GM12873 (cell line): Measurements from ENCODE around the gene ADGRA3.

ENCODE experiments used
- TF ChIP-seq, protein P1 (sequence below): IDR thresholded peaks from 2 replicates; pipeline ENCODE4 v1.5.1; 2012; ENCODE audit warnings: low read depth, mild to moderate bottlenecking, moderate library complexity, low read length, control low read depth; ENCODE audit not compliant: insufficient read depth; ENCODE audit errors: missing control alignments

ADGRA3 gene

DNA sequence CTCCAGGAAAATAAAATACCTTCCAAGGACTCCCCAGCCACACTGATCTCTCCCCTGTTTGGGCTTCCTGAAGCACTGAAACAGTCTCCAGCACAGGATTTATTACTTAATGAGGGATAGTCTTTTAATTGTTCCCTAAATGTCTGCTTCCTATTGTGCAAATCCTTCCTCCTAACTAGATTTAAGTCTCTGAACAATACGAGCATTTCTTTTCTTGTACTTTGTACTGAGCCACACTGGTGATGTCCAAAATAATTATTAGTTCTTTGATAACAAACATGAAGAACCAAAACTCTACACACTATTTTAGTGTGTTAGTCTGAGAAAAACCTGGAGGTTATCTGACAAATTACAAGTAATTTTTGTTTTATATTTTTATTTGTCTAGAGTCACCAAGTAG lies 5.1 kb downstream of the ADGRA3 start:
- TF ChIP-seq, protein P1, sequence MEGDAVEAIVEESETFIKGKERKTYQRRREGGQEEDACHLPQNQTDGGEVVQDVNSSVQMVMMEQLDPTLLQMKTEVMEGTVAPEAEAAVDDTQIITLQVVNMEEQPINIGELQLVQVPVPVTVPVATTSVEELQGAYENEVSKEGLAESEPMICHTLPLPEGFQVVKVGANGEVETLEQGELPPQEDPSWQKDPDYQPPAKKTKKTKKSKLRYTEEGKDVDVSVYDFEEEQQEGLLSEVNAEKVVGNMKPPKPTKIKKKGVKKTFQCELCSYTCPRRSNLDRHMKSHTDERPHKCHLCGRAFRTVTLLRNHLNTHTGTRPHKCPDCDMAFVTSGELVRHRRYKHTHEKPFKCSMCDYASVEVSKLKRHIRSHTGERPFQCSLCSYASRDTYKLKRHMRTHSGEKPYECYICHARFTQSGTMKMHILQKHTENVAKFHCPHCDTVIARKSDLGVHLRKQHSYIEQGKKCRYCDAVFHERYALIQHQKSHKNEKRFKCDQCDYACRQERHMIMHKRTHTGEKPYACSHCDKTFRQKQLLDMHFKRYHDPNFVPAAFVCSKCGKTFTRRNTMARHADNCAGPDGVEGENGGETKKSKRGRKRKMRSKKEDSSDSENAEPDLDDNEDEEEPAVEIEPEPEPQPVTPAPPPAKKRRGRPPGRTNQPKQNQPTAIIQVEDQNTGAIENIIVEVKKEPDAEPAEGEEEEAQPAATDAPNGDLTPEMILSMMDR = no peak

DNA sequence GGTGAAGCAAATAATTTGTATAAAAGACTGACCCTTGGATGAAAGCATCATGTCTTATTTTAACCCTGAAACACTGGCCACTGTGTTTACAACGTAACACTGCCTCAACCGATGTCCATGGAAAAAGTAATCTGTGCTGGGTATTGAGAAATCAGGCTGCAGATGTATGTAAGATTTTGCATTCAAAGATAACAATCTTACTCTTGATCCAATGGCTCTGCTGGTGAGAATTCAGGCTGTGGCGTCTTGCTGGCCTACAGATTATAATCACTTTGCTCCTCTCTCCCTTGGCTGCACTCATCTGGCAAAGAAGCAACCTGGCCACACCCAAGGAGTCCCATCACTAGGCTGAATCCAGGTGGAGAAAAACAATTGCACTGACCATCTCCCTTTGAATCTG lies 7.5 kb downstream of the ADGRA3 start:
- TF ChIP-seq, protein P1 = no peak

DNA sequence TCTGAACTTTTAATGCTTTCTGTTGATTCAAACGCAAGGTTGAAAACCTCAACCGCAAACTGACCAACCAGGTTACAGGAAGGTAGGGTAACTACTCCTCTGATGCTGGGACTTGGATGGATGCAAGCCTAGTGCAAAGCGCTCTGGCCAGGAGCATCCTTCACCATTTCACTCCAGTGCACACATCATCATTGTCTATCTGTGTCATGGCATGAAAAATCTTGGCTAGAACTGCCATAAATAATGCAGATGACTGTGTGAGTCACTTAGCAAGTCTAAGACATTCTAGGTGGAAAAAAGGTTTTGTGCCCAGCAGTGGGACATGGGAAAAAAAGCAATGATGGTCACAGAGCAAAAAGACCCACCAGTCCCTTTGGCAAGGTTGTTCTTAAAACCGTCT lies 10.9 kb downstream of the ADGRA3 start:
- TF ChIP-seq, protein P1 = no peak

DNA sequence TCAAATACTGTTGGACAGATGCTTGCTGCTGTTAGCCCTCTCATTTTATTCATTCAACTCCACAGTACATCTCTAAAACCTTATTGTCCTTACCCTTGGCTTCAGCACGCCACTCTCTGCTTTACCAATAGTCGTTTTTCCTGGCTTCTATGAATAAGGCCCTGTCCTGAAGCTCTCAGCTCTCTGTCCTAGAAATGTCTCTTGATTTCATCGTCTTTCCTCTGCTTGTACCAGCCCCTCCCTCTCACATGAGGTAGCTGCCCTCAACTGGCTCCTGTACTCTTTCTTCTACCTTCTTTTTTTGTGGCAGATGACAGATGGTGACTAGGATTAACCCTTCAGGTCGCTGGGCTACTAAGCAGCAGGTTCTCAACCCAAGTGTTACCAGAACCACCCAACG lies 11.4 kb downstream of the ADGRA3 start:
- TF ChIP-seq, protein P1 = no peak

DNA sequence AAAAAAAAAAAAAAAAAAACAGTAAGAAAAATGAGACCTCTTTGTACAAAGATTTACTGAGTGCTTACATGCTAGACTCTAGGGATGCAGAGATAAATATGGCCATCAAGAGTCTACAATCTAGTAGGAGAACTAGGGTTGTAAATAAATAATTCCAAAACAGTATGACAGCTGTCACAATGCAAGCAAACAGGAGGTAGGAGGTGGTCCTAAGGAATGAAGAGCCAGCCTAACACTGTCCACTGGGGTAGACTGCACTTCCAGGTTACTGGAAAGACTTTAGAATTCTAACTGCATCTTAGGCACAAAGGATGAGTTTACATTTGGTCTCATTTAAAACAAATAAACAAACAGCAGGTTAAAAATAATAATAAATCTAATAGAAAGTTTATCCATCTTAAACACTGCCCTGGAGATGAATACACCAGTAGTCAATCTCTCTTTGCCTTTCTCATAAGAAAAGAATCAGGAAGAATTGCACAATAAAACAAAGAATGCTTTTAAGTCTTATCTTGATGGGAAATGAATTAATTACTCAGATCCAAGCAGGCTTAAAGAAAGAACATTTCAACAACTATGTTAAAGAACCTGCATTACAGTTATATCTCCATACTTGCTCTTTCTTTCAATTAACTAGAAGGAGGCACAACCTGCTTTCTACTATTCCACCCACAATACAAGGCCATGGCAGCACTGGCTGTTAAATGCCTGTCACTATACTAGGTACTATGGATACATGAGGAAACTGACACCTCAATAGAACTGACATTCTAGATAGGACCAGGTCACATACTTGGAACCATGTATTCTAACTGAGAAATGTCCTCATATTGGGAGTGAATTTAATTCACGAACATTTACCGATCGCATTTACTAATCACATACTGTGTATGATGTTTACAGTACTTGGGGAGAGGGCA lies 12.7 kb downstream of the ADGRA3 start:
- TF ChIP-seq, protein P1 = no peak

DNA sequence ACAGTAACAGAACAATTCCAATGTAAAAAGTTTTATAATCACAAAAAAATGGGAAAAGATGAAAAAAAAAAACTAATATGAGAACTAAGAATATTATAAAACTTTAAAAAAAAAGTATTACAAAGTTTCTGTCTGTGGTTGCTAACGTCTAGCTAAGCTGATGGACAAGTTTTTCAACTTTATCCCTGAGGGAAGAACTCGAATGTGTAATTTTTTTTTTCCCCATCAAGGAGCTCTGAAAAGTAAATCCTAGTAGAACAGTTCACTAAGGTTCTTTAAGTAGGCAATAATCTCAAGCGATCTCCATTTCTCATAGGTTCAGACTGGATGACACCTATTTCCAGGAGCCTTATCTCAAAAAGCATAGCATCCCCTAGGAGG lies 14.2 kb downstream of the ADGRA3 start:
- TF ChIP-seq, protein P1 = no peak

DNA sequence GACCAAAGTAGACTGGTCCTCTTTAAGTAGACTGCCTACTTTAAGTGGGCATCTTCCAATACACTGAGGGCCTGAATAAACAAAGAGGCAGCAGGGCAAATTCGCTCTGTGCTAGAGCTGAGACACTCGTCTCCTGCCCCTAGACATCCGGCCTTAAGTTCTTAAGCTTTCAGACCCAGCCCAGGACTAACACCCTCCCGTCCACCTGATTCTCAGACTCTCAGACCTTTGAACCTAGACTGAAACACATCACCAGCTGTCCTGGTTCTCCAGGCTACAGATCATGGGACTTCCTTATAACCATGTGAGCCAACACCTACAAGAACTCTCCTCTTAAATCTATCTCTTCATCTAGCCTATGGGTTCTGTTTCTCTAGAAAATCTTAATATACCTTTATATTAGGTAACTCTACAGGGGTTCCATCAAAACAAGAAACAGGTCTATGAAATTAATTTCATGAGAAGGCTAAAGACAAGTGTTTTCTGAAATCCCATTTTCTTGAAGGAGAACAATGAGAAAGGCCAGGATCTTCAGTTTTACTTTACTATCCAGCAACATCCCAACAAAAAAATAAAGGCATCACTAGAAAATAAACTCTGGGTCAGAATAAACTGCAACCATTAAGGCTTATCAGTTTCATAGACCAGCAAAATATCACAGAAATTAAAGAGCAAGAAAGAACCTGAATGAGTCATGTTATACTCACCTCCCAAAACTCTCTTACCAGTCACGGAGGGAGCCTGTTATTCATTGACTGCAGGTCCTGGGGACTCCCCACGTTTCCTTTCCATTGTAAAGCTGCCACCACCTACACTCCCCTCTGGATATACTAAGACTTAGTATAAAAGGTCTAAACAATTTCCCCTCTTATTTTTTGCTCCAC lies 14.8 kb downstream of the ADGRA3 start:
- TF ChIP-seq, protein P1 = no peak
